HG03175 (cell line): ENCODE data around the gene RASGRF1.

ENCODE experiments used
- ATAC-seq: cut with Tn5 transposase; IDR thresholded peaks from one replicate; pipeline ENCODE4 v1.9.1; 2021; ENCODE audit warnings: mild to moderate bottlenecking, moderate library complexity; ENCODE audit not compliant: unreplicated experiment

The RASGRF1 gene

DNA sequence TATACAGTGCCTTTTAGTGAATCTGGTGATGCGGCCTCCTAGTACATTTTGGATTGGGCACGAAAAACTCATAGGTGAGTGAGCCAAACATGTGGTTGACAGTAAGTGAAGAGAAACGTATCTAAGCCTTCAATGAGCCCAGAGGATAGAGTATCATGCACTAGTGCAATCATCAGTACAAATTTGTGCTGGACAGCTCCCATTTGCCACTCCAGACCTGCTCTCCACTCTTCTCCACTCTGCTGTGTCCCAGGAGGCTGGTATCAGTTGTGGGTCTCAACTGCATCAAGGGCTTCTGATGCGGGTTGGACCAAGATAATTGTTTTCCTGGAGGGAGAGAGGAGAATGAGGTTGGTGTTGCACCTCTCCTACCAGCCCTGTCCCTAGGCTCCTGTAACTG lies 9.1 kb upstream of the RASGRF1 start:
- ATAC-seq = no peak

DNA sequence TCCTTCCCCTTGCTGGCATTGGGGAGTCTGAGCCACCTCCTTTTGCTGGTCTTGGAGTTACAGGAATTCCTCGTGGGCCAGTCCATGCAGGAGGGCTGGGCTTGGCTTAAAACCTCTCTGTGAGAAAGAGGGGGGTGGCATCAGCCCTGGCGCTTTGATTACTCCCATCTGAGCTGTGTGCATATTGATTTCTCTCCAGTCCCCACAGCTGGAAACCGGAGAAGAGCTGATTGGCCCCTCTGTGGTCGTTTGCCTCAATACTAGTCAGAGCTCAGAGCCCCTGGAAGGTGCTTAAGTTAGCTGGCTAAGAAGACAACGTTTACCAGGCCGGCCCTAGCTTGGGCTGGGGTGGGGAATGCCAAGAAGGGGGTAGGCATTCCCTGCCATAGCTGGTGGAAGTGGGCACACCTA lies 4.0 kb upstream of the RASGRF1 start:
- no peak for ATAC-seq

DNA sequence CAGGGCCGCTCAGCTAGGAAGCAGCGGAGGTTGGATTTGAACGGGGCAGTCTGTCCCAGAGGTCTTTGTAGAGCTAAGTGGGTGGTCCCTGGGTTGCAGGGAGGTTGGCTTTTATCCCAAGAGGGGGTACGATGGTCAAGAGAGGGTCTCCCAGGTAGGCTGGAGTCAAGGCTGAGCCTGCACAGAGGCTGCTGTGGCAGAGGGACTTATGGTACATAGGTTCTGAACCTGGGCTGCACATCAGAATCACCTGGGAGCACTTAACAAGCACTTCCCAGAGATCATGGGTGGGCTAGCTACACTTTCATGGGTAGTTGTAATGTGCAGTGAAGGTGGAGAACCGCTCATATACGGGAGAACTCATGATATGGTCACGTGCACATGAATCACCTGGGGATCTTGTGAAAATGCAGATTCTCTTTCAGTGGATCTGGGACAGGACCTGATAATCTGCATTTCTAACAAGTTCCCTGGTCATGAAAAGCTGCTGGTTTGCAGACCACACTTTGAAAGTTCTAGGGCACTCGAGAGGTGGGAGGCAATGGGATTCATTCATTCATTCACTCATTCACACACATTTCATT lies 2.9 kb upstream of the RASGRF1 start:
- no peak for ATAC-seq

DNA sequence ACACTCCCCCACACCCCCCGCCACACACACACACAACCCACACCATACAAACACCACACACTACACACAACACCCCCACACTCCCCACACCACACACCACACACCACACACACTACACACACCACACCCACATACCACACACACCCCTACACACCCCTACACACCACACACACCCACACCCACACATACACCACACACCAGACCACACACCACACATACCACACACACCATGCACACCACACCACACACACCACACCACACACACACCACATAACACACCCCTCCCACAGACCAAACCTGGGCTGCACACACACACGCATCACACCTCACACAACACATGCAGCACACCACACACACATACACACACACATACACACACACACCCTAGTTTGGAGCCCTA lies 1.8 kb upstream of the RASGRF1 start:
- no peak for ATAC-seq

GRCh38 chr15:79091204-79091867 lies 756 bp upstream of the RASGRF1 start:
- no peak for ATAC-seq

DNA sequence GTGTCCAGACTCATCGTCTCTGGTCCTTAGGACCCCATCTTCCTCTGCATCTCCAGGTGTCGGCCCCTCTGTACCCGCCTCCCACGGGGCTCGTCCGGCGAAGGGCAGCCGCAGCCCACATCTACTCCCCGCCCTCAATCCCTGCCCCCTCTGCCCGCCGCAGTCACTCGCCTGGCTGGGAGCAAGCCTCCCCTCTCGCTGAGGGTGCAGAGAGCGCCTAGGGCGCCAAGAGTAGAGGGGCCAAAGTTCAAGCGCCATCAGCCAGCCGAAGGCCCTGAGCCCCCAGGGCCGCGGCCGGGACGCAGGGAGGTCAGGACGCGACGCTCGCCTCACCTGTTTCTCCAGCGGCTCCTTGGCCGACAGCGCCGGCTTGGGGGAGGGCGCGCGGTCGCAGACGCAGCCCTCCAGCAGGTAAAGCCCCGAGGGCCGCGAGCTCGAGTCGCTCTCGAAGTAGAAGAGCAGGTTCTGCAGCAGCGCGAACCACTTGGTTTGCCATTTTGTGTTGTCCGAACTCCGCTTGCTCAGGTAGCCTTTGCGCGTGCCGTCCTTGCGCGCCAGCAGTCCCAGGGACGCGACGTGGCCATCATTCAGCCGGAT lies 592 bp downstream of the RASGRF1 start:
- ATAC-seq = no peak

DNA sequence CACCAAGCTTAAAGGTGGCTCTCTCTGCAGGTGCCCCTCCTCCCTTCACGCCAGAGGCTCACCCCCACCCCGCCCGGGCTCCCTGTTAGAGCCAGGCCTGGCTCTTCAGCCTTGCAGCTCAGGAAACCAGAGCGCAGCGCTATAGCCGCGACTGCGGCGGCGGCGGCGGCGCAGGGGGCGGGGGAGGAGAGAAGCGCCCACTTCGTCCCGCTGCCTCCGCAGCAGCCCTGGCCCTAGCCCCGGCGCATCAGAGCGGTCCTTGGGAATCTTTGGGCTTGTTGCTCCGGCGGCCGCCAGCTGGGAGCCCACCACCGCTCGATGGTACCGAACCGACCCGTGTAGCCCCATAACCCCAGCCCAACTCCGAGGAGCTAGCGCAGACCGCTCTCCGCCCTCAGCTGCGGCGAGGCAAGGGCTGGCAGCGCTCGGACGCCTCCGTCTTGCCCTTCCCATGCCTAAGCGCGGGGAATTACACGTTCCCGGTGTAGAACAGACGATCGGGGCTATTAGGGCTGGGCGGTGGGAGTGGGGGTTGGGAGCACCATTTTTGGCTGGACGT lies 1.2 kb downstream of the RASGRF1 start:
- no peak for ATAC-seq

- ATAC-seq = no peak
These were observed 2.0 kb downstream of the RASGRF1 start for GRCh38 chr15:79088426-79089205.

DNA sequence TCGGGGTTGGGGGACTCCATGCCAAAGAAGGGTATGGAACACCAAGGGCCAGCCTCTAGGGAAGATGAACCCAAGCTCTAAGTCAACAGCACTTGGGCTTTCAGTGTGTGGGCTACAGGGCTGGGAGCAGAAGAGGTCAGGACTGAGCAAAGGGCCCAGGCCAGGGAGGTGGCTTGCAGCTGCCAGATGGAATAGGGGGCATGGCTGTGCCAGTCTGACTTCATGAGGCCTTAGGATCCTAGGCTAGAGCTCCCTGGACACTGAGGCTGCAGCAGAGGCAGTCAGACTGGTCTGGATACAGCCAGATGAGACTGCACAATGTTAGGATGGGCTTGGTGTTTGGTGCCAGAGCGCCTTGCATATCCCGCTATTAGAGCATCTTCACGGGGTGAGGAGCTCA lies 3.8 kb downstream of the RASGRF1 start:
- no peak for ATAC-seq

DNA sequence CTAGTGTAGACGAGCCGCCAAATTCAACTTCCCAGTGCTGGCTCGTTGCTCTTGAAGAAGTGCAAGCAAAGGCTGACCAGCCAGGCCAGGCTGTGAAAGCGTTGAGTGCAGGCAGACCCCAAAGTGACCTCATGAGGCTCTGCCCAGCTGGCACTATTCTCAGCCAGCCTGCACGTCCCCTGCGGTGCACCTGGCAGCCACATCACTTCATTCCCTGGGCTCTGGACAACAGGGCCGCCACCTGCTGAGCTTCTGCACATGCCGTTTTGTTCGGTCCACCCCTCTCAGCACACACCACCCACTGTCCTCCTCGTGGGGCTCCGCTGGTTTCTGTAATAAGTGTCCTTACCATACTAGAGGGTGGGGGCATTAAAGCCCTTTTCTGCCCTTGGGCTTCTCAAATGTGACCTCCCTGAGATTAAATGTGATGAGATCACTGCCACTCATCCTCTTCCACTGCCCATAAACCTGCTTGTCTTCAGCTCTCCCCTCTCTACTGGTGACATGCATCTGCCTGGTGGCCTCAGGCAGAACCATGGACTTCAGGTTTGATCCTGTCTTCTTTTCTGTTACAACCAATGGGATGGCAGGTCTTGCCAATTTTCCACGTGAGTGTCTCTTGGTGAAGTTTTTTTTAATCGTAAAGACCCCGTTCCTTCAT lies 6.1 kb downstream of the RASGRF1 start:
- ATAC-seq = no peak

- ATAC-seq = no peak
These were observed 7.4 kb downstream of the RASGRF1 start for GRCh38 chr15:79083154-79083553.

DNA sequence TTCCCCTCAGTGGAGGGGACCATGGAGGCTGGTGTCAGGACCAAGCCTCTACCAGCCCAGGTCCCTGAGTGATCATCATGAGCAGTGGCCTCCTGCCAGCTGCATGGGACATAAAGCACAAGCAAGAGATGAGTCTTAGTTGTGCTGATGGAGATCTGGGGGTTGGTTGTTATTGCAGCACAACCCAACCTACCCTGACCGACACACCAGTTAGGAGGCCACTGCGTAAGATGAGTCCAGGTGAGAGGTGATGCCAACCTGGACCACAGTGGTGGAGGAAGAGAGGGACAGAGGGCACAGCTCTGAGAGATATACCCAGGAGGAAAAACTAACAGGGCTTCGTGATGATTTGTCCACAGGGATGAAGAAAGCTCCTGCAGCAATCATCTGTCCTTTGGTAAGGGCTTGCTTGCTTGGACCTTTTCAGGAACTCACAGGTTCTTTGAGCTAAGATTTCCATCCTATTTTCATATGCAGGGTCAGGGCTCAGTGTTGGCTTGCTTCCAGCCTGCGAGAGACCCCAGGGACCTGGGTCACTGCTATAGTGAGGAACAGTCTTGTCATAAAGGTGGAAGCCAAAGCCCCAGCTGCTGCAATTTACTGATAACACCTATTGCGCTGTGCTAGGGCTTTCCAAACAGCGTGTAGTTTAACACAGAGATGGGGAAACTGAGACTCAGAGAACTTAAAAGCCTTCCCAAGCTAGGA lies 8.1 kb downstream of the RASGRF1 start:
- ATAC-seq = no peak

- no peak for ATAC-seq
These were observed 11.7 kb downstream of the RASGRF1 start for GRCh38 chr15:79078763-79079410.

DNA sequence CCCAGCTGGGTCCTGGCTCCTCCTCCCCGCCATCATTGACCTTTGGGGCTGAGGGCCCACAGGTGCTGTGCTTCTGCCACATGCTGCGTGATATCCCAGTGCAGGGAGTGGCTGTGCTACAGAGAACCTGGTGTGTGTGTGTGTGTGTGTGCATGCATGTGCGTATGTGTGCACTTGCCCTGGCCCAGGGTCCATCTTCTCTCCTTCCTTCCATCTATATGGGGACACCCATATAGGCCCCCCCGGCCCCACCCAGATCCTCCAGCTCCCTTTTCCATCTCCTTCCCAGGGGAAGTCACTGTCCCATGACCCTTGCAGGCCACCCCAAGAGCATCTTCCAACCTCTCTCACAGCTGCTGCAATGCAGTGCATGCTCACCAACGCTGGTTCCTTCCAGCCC lies 12.6 kb downstream of the RASGRF1 start:
- ATAC-seq = no peak

DNA sequence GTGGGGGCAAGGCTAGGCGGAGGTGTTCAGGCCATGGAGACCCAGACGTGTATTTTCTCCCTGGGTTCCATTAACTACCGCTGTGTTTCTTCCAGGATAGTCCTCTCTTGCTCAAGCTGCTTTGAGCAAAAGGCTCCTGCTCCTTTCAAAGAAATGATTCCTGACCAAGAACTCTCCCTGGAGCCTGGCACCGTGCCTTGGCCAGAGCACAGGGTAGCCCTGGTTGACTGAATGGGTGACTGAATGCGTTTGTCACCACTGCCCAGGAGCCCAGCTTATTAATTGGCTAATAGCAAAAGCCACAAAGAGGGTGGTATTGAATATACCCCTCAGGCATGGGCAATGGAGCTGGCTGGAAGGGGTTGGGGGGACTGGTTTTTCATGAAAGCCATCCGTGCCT lies 13.9 kb downstream of the RASGRF1 start:
- ATAC-seq = no peak

DNA sequence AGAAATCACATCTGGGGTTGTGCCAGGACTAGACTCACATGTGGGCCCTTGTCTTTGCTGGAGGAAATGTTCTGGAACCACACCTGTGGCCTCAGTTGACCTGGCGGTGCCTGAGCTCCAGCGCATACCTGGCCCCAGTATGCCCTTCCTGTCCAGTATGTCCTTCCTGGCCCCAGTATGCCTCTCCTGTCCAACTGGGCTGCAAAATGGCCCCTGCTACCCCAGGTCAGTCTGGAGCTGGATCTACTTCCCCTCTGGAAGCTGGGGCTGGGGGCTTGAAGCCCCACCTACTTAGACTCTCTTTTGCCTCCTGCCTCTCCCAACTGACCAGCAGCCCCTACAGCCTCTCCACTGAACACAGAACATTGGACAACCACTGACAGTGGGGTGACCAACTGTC lies 15.3 kb downstream of the RASGRF1 start:
- ATAC-seq = no peak

GRCh38 chr15:79073336-79073735 lies 17.2 kb downstream of the RASGRF1 start:
- no peak for ATAC-seq

GRCh38 chr15:79071901-79072300 lies 18.7 kb downstream of the RASGRF1 start:
- ATAC-seq = no peak

- no peak for ATAC-seq
These were observed 21.8 kb downstream of the RASGRF1 start for GRCh38 chr15:79068790-79069189.

GRCh38 chr15:79067969-79068368 lies 22.6 kb downstream of the RASGRF1 start:
- ATAC-seq = no peak
